GM12878 (cell line): Measurements from ENCODE around the gene NUDT7. TPM values are rescaled to one million over a fixed set of nuclear protein-coding genes. Genes with fewer than 3 reads are reported as not detected.

ENCODE experiments used
- BACH1 ChIP-seq: fragments of 450-650 bp; IDR thresholded peaks from 2 replicates; pipeline ENCODE4 v1.6.1; 2017; ENCODE audit warnings: mild to moderate bottlenecking, borderline replicate concordance
- CBFB ChIP-seq: IDR thresholded peaks from 2 replicates; pipeline ENCODE4 v1.6.1; 2016; ENCODE audit warnings: antibody characterized with exemption, low read depth
- CUX1 ChIP-seq: IDR thresholded peaks from 2 replicates; pipeline ENCODE4 v1.6.1; 2012; ENCODE audit warnings: improper control_type of control experiment, low read depth, low read length; ENCODE audit not compliant: insufficient replicate concordance
- EED ChIP-seq: sonication (generic); IDR thresholded peaks from 2 replicates; pipeline ENCODE4 v1.6.1; 2016; ENCODE audit warnings: antibody characterized with exemption, low read depth
- EP300 ChIP-seq, 2 experiments: fragments of 150-350 bp in 1 of 2; IDR thresholded peaks; 2 replicates each; pipeline ENCODE4 v1.6.1; 2011 to 2012; ENCODE audit warnings: low read depth in 2 of 2, low read length in 2 of 2, borderline replicate concordance in 1 of 2, improper control_type of control experiment in 1 of 2, inconsistent platforms in 1 of 2; ENCODE audit not compliant: control insufficient read depth in 1 of 2
- FOS ChIP-seq: IDR thresholded peaks from 3 replicates; pipeline ENCODE4 v1.6.1; 2011; ENCODE audit warnings: borderline replicate concordance; ENCODE audit not compliant: insufficient read length; ENCODE audit errors: extremely low read depth
- FOXK2 ChIP-seq: fragments of 450-650 bp; IDR thresholded peaks from 2 replicates; pipeline ENCODE4 v1.6.1; 2017; ENCODE audit warnings: mild to moderate bottlenecking, moderate library complexity
- KLF5 ChIP-seq: fragments of 450-650 bp; IDR thresholded peaks from 2 replicates; pipeline ENCODE4 v1.6.1; 2014; ENCODE audit warnings: mild to moderate bottlenecking; ENCODE audit not compliant: partially characterized antibody
- MEF2A ChIP-seq: IDR thresholded peaks from 2 replicates; pipeline ENCODE4 v1.6.1; 2011; ENCODE audit warnings: low read depth, mild to moderate bottlenecking, low read length, moderate library complexity; ENCODE audit not compliant: insufficient read depth
- NFIC ChIP-seq: IDR thresholded peaks from 2 replicates; pipeline ENCODE4 v1.6.1; 2012; ENCODE audit warnings: low read depth, mild to moderate bottlenecking, inconsistent platforms, low read length, moderate library complexity
- NFXL1 ChIP-seq: fragments of 450-650 bp; IDR thresholded peaks from 2 replicates; pipeline ENCODE4 v1.6.1; 2017; ENCODE audit warnings: antibody characterized with exemption, mild to moderate bottlenecking, borderline replicate concordance
- RBBP5 ChIP-seq: fragments of 200-600 bp; sonication (generic); conservative IDR thresholded peaks from 2 replicates; pipeline ENCODE4 v1.6.1; 2016
- RFX5 ChIP-seq: IDR thresholded peaks from 2 replicates; pipeline ENCODE4 v1.6.1; 2011; ENCODE audit warnings: low read depth, low read length, improper control_type of control experiment
- RUNX3 ChIP-seq: IDR thresholded peaks from 2 replicates; pipeline ENCODE4 v1.6.1; 2012; ENCODE audit warnings: low read length, inconsistent platforms
- STAT3 ChIP-seq: IDR thresholded peaks from 2 replicates; pipeline ENCODE4 v1.6.1; 2011; ENCODE audit warnings: low read depth, low read length, improper control_type of control experiment
- TCF3 ChIP-seq: IDR thresholded peaks from 2 replicates; pipeline ENCODE4 v1.6.1; 2012; ENCODE audit warnings: low read depth, mild to moderate bottlenecking, low read length, borderline replicate concordance; ENCODE audit not compliant: insufficient read depth
- ZNF592 ChIP-seq: fragments of 450-650 bp; IDR thresholded peaks from 2 replicates; pipeline ENCODE4 v1.6.1; 2017; ENCODE audit warnings: mild to moderate bottlenecking, moderate library complexity
- ZNF687 ChIP-seq: fragments of 450-650 bp; IDR thresholded peaks from 2 replicates; pipeline ENCODE4 v1.6.1; 2017; ENCODE audit warnings: mild to moderate bottlenecking, moderate library complexity
- polyA plus RNA-seq, 11 experiments: library from polyadenylated mRNA; depleted of rRNA in 4 of 11; unstranded in 6 of 11; stranded (reverse) in 5 of 11; fragments of >200 nt; fragmentation: Nextera tagmentation in 4 of 11; fragmentation: Illumina TruSeq in 1 of 11; extraction: Ambion mirVana in 4 of 11; extraction: Trizol in 1 of 11; gene quantifications; 1 replicate in 1 of 11; 2 replicates in 10 of 11; pipeline versions ENCODE4 v1.2.1 to v1.2.3, GENCODE V29; 2011 to 2016; ENCODE audit warnings: inconsistent platforms in 2 of 11, missing spikeins in 2 of 11, low read depth in 1 of 11
- total RNA-seq, 4 experiments: library from RNA; depleted of rRNA in 3 of 4; stranded (reverse); fragments of >200 nt in 3 of 4; fragmentation: Illumina TruSeq in 1 of 4; extraction: Trizol in 1 of 4; gene quantifications; 2 replicates each; pipeline versions ENCODE4 v1.2.1 to v1.2.3, GENCODE V29; 2013 to 2021

Gene NUDT7
- total and polyA plus RNA-seq, 10 of the 15 experiments (the other 5 are each of a cell fraction or from before 2014, with no cell fraction given): 2.8 to 14.3 (median 5.2) TPM

- no peak for TF ChIP-seq ZNF687
- peak; percentile 51; the same call in 1 of the 2 replicates for TF ChIP-seq EED
- no peak for TF ChIP-seq CUX1
- TF ChIP-seq EP300 (IDR thresholded peaks at IDR 0.05; ENCODE audit: borderline replicate concordance in 1 of 2, control insufficient read depth in 1 of 2, low read depth in 2 of 2, low read length in 2 of 2): no peak
- TF ChIP-seq FOS: no peak
- peak; percentile 56 for TF ChIP-seq CBFB
- TF ChIP-seq KLF5: no peak
- no peak for TF ChIP-seq NFXL1
- TF ChIP-seq BACH1: no peak
- no peak for TF ChIP-seq FOXK2
- peak; percentile 91 for TF ChIP-seq RUNX3
- no peak for TF ChIP-seq MEF2A
- no peak for TF ChIP-seq ZNF592
- no peak for TF ChIP-seq RBBP5
- no peak for TF ChIP-seq RFX5
- no peak for TF ChIP-seq STAT3
- TF ChIP-seq TCF3: no peak
- TF ChIP-seq NFIC: no peak; the same call in 1 of the 2 replicates
Observed at GRCh38 chr16:77723108-77723514, 797 bp downstream of the NUDT7 start (continued).
